ENCODE measurements around the gene OPALIN.
"Not testable (repeated sequence)": the region's sequence is repeated elsewhere in the genome, so short reads cannot be mapped to it uniquely, and the experiment has no call there.

Gene OPALIN

GRCh38 chr10:96334616-96335526 is 23.9 kb downstream of the OPALIN start:
- DNase-seq = no peak

DNA sequence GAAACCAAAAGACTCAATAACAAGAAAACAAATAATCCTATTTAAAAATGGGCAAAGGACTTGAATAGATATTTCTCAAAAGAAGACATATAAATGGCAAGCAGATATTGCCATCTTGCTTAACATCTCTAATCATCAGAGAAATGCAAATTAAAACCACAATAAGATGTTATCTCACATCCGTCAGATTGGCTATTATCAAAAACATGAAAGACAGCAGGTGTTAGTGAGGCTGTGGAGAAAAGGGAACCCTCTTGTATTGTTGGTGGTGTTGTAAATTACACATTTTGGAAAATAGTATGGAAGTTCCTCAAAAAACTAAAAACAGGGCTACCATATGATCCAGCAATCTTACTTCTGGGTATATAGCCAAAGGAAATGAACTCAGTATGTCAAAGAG is 25.7 kb downstream of the OPALIN start:
- no peak for DNase-seq

GRCh38 chr10:96327462-96327861 is 31.3 kb downstream of the OPALIN start:
- DNase-seq = no peak

DNA sequence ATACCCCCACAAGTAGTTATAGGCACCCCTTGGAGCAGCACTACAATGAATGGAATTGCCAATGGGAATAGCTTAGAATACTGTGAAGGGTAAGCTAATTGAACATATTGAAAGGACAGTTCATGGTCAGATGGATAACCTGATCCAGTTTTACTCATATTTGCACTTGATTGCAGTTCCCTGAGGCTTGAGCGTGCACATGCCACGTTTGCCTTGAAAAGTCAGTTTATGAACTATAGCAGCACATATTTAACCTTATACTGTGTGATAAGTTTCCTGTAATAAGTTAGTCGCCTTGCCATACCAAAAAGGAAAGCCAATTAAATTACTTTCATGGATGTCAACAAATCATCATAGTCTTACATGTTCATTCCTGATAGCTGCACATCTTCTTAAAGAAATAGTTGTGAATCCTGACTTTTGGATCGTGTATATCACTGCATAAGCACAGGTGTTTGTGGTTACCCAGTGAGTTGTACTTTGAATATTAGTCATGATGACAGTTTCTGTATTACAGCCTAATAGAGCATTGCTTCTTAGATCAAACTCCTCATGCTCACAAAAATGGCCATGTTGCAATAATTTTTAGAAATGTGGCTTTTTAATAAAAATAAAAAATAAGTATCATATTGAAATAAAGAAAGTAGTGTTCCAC is 33.0 kb downstream of the OPALIN start:
- DNase-seq = no peak

GRCh38 chr10:96324447-96324846 is 34.4 kb downstream of the OPALIN start:
- DNase-seq = no peak

GRCh38 chr10:96322275-96322674 is 36.5 kb downstream of the OPALIN start:
- no peak for DNase-seq

DNA sequence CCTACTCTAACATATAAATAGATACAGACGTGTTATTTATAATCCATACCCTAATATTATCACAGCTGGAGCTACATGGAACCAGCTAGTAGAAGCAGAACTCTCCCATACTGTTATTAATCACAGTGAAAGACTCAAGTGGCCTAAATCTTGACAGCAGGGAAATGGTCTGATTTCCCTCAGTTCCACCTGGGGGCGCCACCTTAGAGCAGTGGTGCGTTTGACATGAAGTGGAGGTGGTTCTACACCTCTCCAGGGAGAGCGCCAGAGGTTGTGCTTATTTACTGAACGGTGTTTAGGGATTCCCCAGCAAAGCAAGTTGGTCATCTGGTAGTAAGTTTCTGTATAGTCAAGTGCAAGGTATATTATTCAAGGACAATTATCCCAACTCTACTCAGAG is 37.0 kb downstream of the OPALIN start:
- no peak for DNase-seq

- DNase-seq = no peak
Measured at GRCh38 chr10:96319754-96320474, 38.9 kb downstream of the OPALIN start.

DNA sequence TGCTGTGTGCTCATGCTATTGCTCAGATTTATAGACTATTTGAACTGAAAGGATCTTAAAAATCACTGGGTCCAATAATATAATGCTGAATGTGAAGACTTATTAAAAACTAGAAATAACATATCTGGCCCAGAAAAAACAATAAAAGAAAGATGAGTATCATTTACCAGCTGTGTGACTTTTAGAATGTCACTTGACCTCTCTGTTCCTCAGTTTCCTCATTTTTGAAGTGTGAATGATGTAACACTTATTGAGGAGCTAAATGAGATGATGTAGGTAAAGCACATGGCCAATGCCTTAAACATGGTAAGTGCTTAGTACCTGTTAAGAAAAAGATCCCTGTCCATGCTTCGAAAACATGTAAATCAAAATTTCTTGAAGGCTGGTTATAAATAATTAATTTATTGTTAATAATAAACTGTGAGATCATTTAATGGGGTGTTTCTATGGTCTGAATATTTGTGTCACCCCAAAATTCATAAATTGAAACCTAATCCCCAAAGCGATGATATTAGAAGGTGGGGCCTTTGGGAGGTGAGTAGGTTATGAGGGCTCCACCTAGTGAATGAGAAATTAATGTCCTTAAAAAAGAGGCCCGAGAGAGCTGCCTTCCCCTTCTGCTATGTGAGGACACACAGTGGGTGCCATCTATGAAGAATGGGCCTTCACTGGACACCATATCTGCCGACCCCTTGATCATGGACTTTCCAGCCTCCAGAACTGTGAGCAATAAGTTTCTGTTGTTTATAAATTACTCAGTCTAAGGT is 41.6 kb downstream of the OPALIN start:
- DNase-seq = no peak

- DNase-seq = no peak
Measured at GRCh38 chr10:96313344-96313743, 45.5 kb downstream of the OPALIN start.

- no peak for DNase-seq
Measured at GRCh38 chr10:96311180-96311715, 47.6 kb downstream of the OPALIN start.

GRCh38 chr10:96310321-96310669 is 48.5 kb downstream of the OPALIN start:
- DNase-seq = no peak

- DNase-seq = no peak
Measured at GRCh38 chr10:96309628-96310320, 49.0 kb downstream of the OPALIN start.

GRCh38 chr10:96308854-96309253 is 49.9 kb downstream of the OPALIN start:
- DNase-seq = not testable (repeated sequence)

GRCh38 chr10:96306516-96306915 is 52.3 kb downstream of the OPALIN start:
- DNase-seq = no peak

- no peak for DNase-seq
Measured at GRCh38 chr10:96305019-96305418, 53.8 kb downstream of the OPALIN start.

DNA sequence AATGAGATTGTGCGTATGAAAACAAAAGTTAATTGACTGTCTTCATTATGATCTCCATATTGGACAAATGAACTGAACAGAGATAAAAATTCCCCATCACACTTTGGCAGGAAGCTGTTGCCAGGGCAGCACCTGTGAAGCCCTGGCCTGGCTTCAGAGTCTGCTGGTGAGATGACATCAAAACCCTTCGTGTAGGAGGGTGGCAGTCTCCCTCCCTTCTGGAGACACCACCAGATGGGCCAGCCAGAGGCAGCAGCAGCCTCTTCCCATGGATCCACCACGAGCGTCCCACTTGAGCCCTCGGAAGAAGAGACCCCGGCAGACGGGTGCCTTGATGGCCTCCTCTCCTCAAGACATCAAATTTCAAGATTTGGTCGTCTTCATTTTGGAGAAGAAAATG is 54.6 kb downstream of the OPALIN start, which contains the start of gene DNTT:
DNTT (plus strand) TSS at position 205 of the 400 bp plus-strand sequence; CDS start at position 269, 64 bp downstream.
- DNase-seq = no peak

- DNase-seq = no peak
Measured at GRCh38 chr10:96301616-96302015, 57.2 kb downstream of the OPALIN start.

DNA sequence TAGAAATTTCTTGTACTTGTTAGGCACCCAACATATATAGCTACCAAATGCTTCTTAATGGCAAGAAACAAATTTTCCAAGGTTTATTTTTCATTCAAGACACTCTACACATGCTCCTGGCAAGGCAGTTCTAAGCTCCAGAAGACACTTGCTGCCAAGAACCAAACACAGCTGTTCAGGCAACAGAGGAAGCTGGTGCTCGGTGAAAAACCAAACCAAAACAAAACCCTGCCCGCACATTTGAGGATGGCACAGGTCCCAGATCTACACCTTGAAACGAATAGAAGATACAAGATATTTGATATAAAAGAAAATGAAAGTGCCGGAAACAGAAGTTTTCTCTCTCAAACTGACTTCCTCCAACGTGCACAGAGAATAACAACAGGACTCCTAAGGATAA is 59.4 kb downstream of the OPALIN start:
- no peak for DNase-seq

- DNase-seq = no peak
Measured at GRCh38 chr10:96298362-96298761, 60.4 kb downstream of the OPALIN start.

DNA sequence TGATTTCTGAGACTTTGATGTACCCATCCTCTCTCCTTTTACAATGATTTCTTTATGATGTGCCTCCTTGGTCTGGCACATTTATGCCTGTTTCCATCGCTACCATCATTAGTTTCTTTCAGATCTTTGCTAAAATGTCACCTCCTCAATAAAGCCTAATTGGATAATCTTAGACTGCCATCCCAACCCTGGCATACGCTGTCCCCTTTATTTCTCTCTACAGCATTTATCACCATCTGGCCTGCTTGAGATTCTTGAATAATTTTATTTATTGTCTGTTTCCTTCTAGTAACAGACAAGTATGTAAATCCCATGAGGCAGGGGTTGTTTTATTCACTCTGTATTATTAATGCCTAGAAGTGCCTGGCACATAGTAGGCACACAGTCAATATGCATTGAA is 61.3 kb downstream of the OPALIN start:
- no peak for DNase-seq

DNA sequence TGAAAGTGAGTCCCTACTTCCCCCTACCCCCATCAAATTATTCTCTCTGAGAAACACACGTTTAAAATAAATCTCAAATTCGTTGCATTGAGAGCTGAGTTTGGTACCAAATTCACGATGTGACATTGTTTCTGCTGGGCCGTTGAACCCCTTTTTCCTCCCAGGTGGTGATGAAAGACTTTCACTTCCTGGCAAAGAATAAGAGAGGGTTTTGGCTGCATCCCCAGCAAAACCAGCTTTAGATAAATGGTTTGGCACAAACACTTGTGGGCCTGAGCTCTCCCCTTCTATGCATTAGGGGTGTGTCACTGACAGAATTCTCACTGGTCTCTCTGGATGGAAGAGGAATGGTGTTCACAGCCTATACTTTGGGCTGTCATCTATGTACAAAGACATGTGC is 63.3 kb downstream of the OPALIN start:
- DNase-seq = no peak

Data from DMS153 (cell line).